CD4-positive, alpha-beta T cell treated with Interleukin-17A for 4 hours (primary cell): ENCODE measurements around the gene C6.
"Not testable (repeated sequence)": the region's sequence is repeated elsewhere in the genome, so short reads cannot be mapped to it uniquely, and the experiment has no call there.

Source experiments
- DNase-seq: peaks from one replicate; pipeline ENCODE4 v3.0.0-alpha.2; 2020; ENCODE audit warnings: mixed read lengths

Gene C6

DNA sequence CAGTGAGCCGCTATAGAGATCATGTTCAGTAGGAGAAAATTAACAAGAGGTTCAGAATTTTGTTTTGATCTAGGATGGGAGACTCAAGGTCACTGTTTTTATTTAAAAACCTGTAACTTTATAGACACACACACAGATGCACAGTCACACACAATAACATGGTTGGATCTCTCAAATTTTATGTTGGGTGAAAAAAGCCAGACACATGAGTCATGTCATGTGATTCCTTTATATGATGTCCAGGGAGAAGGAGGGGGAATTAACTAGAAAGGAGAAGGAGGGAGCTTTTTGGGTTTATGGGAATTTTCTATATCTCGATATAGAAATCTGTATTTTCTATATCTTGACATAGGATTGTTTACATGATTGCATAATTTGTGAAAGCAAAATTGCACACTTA, 17.1 kb downstream of the C6 start:
- DNase-seq: no peak

DNA sequence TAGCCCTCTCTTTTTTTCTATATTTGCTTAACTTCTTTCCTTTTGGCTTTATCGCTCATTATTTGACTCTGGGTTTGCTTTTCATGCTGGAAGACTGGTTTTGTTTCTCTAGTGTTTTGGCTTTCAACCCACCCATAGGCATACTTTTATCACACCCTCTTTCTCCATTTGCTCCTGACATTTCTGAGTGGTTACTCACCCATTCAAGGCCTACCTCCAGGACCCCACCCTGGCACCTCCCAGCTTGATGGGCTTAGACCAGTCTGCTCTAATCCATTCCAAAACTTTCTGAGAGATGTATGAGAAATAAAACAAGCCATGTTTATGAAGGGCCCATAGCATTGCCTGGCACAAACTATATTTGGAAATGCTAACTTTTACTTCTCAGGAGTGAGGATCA, 18.1 kb downstream of the C6 start:
- no peak for DNase-seq

DNA sequence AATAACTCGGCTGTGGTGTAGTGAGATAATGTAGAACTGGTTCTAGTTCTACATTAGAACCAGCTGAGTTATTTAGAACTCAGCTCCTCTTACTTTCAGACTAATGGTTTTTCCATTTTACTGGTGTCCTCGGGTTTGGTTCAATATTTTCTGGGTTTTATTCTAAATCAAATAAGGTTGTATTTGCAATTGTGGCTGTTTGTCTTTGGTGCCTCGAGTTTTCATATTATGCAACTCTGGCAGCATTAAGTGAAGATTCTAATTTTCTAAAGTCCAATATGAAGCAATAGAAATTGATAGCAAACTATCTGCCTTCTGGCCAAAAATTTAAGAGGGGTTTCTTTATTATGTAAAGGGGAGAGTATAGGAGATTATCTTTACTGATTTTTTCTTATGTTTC, 19.0 kb downstream of the C6 start:
- no peak for DNase-seq

DNA sequence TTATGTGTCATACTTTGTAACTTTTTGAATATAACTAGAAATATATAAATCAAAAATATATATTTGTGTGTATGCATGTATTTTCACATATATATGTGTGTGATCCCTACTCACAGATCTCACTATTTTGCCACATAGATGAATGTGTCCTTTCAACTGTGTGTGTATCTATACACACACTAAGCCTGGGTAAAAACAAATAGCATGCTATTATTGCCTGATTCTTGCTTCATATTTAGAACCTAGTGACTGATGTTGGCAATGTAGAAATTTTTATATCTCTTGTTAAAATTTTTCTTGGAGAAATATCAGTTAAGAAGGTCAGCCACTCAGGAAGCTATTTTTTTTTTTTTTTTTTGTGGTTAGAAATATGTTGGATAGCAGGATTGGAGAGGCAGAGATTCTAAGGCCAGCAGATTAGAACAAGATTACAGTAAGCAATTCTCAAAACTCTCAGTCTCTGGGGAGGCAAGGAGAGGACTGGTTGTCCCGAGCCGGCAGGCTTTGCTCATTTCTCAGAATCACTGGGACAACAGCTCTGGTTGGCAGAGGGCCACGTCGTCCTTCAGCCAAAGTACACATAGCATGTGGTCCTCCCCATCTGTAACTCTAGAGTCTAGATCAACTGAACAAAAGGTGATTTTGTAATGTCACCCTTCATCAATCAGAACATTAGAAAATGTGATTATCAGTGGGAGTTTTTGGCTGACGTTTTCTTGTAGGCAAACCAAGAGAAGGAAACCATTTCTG, 19.7 kb downstream of the C6 start:
- DNase-seq: no peak

DNA sequence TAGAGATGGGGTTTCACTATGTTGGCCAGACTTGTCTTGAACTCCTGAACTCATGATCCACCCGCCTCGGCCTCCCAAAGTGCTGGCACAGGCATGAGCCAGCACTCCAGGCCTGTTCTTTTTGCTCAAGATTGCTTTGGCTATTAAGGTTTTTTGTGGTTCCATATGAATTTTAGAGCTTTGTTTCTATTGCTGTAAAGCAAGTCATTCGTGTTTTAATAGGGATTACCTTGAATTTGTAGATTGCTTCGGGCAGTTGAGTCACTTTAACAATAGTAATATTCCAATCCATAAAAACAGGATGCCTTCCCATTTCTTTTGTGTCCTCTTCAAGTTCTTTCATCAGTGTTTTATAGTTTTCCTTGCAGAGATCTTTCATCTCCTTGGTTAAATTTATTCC, 22.1 kb downstream of the C6 start:
- no peak for DNase-seq

DNA sequence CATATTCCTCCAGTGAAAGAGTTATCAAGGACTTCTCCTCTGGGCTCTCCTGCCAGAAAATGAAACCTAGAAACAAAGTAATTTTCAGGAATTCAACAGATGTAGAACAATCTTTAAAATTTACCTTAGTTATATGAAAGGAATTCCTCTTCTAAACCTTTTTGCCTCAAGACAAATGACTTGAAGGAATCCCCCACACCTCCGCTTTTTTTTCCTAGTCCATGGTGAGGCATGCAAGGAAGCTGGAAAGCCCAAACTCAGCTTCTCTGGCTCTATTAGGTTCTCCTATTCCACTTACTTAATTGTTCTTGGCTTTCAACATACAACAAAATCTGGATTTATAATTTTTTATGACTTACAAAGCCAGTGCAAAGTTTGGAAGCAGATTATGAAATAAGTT, 27.2 kb downstream of the C6 start:
- no peak for DNase-seq

DNA sequence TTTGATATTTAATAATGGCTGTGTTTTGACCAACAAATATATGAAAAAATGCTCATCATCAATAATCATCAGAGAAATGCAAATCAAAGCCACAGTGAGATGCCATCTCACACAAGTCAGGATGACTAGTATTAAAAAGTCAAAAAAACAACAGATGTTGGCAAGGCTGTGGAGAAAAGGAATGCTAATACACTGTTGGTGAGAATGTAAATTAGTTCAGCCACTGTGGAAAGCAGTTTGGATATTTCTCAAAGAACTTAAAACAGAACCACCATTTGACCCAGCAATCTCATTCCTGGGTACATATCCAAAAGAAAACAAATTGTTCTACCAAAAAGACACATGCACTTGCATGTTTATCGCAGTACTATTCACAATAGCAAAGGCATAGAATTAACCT, 30.0 kb downstream of the C6 start:
- not testable (repeated sequence) for DNase-seq

DNA sequence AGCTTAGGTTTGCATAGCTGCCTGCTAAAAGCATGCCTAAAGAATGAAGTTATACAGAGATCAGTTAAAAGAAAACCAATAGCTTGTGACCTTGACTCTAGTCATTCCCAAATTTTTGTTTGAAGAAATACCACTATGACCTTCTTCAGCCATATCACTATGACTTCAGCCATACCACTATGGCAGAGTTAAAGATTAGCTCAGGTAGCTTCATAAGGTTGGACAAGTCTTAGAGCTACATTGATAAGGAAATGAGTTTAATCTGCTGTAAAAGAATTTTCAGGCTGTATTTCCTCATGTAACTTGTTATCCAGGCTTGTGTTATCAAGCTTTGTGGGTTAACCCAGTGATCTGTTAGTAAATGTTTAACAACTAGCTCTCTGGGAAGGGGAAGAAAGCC, 30.7 kb downstream of the C6 start:
- DNase-seq: no peak

DNA sequence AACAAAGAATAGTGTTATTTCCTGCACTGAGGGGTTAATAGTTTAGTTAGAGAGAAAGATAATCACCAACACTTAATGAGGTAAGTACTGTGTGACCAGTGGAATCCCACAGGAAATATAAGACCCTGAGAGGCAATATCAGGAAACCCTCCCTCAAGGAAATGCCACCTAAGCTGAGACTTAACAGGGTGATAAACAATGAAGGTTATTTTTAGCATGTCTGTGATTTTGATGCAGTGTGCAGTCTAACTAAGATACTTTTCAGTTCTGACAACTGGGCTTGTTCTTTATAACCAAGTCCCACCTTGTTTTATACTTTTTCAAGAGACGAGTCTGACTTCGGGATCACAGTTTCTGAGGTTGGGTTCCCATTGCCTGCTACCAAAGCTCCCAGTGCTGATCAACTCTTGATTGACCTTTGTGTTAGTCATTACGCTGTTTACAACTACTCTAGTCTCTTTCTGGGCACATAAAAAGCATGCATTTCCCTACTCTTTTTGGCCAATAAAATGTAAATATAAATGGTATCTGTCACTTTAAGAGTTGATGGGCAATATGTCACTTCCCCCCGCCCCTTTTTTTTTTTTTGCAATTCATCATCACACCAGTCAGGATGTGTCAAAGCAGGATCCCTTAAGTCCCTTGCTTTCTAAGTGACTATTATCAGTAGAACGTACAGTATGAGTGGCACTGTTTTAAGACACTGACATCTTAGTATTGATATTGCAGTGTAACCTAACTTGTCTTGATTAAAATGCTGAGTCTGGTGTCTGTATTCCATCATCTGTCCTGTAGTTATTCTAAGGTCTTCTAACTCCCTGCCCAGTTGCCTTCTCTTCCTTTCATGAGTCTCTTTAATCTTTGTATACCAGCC, 31.4 kb downstream of the C6 start:
- no peak for DNase-seq

DNA sequence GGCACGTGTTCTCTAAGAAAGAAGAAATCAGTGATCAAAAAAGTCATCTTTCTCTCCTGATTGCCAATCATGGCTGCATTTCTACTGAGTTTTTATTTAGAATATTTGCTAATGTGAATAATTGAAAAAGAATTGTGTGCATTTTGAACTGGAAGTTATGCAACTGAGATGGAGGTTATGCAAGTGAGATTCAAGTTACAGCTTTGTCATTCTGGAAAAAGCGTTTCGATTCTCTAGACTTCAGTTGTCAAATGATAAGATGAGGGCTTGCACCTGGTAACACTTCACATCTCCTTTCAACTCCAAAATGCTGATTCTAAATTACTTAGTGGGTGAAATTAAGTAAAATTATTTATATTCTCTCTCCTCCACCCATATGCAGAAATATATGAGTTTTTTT, 36.4 kb downstream of the C6 start:
- DNase-seq: no peak

DNA sequence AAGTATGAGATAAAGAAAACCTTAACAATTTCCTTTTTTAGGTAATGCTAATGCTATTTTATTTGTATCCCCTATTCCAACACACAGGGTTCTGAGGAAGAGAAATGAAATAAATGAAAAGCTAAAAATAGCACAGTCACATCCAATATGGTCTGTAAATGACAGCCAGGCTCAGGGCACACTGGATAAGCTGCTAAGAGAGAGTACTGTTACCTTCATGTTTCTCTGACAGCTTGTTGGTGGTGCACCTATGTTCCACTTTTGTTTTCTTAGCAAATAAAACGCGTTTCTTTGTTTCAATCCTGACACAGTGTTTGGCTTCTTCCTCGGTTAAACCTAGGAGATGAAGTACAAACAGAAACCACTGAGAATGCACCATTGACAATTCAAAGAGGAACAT, 41.3 kb downstream of the C6 start:
- no peak for DNase-seq

DNA sequence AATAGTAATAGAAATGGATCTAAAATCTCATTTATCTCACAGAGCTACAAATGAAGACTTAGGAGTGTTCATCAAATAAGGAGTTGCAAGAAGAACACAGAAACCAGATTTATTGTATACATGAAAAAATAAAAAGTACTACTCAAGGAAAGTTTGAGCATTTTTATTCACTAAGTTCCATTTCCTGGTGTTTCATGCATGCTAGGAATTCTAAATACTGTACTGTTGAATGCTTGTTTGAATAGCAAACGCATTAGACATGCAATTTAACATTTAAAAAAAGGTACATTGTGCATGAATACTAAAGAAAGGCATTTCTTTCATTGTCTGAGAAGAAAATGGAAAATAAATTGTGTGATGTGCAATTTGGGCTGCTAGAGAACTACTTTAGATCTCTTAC, 52.1 kb downstream of the C6 start:
- DNase-seq: no peak

DNA sequence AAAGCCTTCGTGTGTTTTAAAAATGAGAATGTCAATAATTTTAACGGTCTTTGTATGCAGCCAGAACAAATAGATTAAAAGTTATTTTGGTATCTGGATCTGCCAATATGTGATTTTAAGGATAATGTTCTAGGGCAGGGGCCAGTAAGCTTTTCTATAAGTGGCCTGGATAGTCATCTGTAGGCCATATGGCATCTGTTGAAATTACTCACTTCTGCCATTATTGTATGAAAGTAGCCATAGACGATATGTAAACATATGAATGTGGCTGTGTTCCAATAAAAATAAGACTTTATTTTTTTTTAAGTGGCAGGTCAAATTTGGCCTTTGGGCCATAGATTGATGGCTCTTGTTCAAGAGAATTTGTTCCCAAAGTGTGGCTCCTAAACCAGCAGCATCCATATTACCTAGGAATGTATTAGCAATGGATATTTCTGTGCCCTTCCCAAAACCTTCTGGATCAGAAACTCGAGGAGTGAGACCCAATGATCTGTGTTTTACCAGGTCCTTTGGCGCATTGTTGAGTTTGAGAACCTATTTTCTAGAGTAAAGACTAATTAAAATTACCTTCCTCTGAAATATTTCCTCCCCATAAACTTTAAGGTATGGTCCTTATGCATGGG, 55.9 kb downstream of the C6 start:
- DNase-seq: no peak

DNA sequence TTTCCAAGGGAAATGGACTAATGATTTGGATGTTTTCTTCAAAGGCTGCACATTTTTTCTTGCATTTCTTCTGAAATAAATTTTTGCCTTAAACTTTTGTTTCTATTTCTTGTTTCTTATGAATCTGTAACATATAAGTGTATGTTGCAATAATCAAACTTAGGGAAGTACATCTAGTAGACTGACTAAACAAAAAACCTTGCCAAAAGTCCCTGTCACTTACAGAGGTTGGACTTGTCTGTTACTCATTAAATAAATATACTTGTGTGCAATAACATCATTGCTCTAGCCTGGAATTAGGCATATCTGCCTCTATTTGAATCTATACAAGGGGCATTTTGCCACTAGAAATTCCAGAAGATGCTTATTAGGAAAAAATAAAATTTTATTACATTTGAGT, 56.6 kb downstream of the C6 start:
- DNase-seq: no peak

DNA sequence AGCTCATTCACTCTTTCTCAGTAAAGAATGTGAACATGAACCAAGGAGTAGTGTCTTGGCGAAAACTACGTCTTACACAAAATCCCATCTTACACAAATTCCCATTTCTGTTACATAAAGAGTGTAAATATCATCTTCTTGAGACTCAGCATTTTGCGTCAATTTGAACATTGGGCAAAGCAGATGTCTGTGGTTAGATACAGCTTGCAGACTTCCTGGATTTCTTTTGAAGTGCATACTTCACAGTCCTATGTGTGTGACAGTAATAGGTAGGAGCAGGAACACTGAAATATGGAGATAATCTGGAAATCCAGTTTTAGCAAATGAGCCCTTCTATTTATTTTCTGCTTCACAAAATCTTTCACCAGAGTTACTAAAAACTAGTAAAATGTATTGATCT, 58.8 kb downstream of the C6 start:
- DNase-seq: no peak

DNA sequence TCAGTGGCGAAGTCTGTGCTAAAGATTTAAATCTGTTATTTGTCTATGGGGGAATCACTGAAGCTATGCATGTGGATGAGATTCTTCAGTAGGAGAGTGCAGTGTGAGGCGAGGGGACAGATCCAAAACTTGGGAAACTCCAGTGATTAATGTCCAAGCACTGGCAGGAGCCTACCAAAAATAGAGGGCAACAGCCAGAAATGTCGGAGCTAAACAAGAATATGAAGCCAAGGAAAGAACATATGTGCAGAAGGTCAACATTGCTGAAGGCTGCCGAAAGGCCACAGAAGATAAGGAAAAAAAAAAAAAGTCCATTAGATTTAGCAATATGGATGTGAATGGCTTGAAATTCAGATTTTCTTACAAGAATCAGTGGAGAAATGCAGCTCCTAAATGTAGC, 61.8 kb downstream of the C6 start:
- DNase-seq: no peak

DNA sequence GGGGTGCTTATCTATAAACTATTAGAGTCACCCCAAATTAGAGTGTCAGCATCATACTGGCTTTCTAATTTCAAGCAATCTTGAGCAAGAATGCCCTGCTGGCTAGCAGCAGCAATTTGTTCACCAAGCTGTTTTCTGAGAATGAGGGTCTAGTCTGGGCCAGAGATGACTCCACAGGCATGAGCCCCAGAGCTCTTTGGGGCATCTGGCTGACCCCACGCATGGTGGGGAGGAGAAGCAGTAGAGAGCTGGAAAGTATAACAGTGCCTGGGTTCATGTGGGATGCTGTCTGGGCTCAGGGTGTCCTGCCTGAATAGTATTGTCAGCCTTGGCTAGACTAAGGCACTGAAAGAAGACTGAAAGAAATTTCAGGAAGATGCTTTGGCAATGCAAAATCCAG, 64.9 kb downstream of the C6 start:
- DNase-seq: no peak

DNA sequence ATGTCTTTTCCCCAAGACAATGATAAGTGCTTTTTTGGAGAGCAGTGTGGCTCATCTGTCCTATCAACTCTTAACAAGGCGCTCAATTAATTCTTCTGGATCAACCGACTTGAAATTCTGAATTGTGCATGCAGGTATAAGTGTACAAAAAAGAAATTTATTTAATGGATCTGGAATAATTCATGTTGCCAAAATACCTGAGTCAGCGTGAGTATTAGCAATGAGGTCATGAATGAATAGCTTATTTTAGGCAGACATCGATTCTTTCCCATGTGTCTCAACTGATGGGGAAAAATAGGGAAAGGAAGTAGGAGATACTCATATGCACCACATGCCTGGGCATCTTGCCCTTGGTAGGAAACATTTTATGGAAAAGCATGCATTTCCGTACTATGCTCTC, 68.0 kb downstream of the C6 start:
- DNase-seq: no peak

DNA sequence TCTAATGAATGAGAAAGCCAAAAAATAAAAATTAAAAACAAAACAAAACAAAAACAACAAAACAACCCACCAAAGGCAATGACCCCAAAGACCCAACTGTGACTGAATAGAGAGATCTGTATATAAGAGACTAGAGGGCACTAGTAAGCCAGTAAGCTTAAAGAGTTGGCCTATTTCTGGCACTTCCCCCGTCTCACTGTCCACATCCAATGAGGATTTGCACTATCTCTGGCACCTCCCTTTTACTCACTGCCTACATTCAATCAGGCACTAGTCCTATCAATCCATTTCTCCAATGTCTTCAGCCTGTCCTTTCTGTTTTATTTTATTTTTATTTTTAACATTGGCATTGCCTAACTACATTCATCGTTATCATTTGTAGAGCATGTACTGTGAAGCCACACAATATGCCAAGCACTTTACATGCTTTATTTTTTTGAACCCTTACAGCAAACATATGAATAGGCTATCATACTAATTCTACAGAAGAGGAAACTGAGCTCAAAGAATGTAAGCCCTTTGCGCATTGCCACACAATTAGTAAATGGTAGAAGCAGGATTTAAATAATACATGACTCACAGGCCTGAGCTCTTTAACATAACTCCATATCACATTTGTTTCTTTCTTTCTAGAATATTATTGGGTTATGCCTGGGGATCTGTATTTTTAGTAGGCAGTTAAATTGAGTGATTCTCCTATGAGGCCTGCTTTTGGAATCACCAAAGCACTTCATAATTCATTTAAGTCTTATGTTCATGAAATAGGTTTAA, 70.0 kb downstream of the C6 start:
- DNase-seq: no peak

DNA sequence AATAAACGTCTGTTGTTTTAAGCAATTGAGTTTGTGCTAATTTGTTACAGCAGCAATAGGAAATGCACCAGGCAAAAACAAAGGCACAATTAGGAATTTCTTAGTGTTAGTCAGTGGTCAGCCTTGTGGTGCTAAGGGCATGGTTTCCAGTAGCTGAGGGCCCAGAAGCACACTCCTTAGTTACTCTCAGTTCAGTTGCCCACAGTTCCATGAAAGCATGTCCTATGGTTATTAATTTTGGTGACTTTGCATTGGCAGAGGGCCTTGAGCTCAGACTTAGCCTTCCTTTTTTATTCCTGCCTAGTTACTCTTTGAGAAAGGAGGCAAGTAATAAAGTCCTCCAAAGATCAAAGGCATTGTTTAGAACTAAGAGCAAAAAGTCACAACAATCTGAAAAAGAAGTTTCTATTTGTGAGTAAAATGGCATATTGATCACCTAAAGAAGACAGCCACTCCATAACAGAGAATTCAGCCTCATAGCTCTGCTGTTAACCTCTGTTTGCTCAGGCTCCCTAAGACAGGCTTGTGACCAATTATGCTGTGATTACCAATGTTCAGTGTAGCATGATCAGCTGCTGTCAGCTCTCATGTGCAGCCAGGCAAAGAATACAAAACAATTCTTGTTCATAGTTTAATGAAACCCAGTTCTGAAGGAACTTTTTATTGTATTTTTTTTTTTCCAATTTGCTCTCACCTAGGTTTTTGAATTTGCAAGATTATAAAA, 85.2 kb downstream of the C6 start:
- DNase-seq: no peak

DNA sequence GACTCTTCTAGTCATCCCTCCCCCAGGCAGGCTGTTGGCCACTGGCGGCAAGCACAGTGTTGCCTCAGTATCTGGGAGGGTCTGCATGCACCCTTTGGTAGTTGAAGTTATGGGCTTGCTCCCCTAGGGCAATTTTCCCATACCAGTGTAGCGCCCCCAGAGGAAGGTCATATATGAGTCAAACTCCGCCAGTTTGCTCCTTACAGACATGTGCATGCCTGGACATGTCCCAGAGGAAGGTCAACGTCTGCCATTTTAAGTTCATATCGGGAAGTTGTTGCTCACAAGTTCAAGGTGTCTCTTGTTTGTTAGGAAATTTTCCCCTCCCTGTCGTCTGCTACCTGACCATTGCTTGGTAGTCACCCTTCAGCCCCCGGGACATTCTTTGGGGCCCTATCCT, 90.9 kb downstream of the C6 start:
- DNase-seq: no peak

DNA sequence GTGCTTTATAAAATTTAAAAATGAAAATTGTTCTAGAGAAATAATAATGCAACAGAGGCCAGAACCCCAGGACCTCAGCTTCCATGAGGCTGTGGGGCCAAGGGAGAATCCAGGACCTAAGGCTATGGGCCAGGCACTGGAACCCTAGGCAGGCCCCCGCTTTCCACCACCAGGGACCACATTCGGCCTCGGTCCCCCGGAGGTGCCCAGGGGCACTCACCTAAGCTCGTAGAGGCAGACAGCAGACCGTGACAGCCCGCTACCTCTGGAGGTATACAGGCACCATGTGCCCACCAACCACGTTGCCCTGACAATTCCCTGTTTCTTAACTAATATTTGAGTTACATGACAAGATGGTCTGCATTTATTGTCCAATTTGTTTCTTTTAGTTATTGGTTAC, 92.7 kb downstream of the C6 start:
- no peak for DNase-seq

DNA sequence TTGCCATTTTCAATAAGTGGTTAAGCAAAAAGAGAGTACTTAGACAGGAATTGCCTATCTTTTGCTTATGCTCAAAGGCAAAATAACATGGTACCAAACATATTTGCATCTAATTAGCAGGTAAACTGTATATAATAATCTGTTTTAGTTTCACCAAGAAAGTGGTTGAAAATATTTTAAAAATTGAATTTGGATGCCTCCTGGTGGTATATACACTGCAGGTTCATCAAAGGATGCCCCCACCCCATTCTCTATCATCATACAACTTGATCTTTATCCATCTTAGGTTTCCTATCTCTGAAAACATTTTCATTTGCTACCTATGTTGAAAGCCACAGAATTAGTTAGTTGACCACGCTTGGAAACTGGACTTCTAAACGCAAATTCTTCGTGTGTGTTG, 95.2 kb downstream of the C6 start:
- DNase-seq: no peak
